Measurements from ENCODE around the gene ANKRD27. TPM values are rescaled to one million over a fixed set of nuclear protein-coding genes. Genes with fewer than 3 reads are reported as not detected.

ANKRD27 gene
- total RNA-seq, 2 experiments from 2014 or later, result 16.5 to 17.6 TPM

GRCh38 chr19:32550666-32551065 is 124.3 kb downstream of the ANKRD27 start:
- no peaks in the 10 kb centered on the region for H3K36me3 Mint-ChIP-seq (ENCODE audit: low read depth)
- no peak overlapping the region for H3K27ac Mint-ChIP-seq
- POLR2A ChIA-PET, result no interaction called here
- CTCF ChIA-PET, result no interaction called here
- no peak for TF ChIP-seq CTCF (IDR thresholded peaks at IDR 0.05)
- H3K36me3 ChIP-seq (ENCODE audit: insufficient read depth, low read length), result no peaks in the 10 kb centered on the region
- H3K27me3 Mint-ChIP-seq, result no peaks in the 10 kb centered on the region
- H3K9me3 ChIP-seq (ENCODE audit: control insufficient read depth in 1 of 2, insufficient read depth in 1 of 2, low read length in 2 of 2), result no peaks in the 10 kb centered on the region
- H3K27me3 ChIP-seq (ENCODE audit: control insufficient read depth in 1 of 2, insufficient read depth in 2 of 2, low read length in 2 of 2), result no peaks in the 10 kb centered on the region
- no peaks in the 10 kb centered on the region for H3K9me3 Mint-ChIP-seq
- DNase-seq (no peak), ATAC-seq (ENCODE audit: poor library complexity) (no peak)
- H3K4me3 ChIP-seq (ENCODE audit: low read length), result no peak overlapping the region
- no peak overlapping the region for H3K27ac ChIP-seq (ENCODE audit: low read depth in 1 of 2, low read length in 2 of 2)
- H3K4me1 Mint-ChIP-seq (ENCODE audit: low read depth), result no peaks in the 10 kb centered on the region
- intact Hi-C loops (cut with DNase I, micrococcal nuclease), result no loop called here
- no peak overlapping the region for H3K4me3 Mint-ChIP-seq
- H3K4me1 ChIP-seq (ENCODE audit: insufficient read depth, low read length), result no peaks in the 10 kb centered on the region

Other genes with a start within 250 kb of the ANKRD27 start
- 10 to 100 TPM; 30.0 to 32.7 TPM for gene PDCD5, start 94.0 kb downstream of the ANKRD27 start, total RNA-seq
- under 1 TPM in 1 of 2 experiments, not detected in 1; 0.14 TPM for gene RGS9BP, start 668 bp upstream of the ANKRD27 start, total RNA-seq
- gene NUDT19, start 16.6 kb upstream of the ANKRD27 start, total RNA-seq, result 1 to 10 TPM; 7.9 to 8.2 TPM
- gene TDRD12, start 44.6 kb upstream of the ANKRD27 start, total RNA-seq, result under 1 TPM; 0.14 to 0.22 TPM
- under 1 TPM in 1 of 2 experiments, not detected in 1; 0.28 TPM for gene SLC7A9, start 194.6 kb upstream of the ANKRD27 start, total RNA-seq

All from CD4-positive, alpha-beta T cell (primary cell).